ENCODE results near the gene C20orf204.

Gene C20orf204

GRCh38 chr20:64067733-64068307 is 31.8 kb downstream of the C20orf204 start:
- no peak for TF ChIP-seq CTCF (IDR thresholded peaks at IDR 0.05; ENCODE audit: low read depth, low read length)
- no peak overlapping the region for H3K4me3 ChIP-seq (ENCODE audit: low read depth, low read length)

- no peak overlapping the region for H3K4me3 ChIP-seq (ENCODE audit: low read depth, low read length)
- TF ChIP-seq CTCF (IDR thresholded peaks at IDR 0.05; ENCODE audit: low read depth, low read length) = no peak
Observed at GRCh38 chr20:64068386-64069208, 32.6 kb downstream of the C20orf204 start.

GRCh38 chr20:64069209-64069613 is 33.2 kb downstream of the C20orf204 start:
- no peak for TF ChIP-seq CTCF (IDR thresholded peaks at IDR 0.05; ENCODE audit: low read depth, low read length)
- H3K4me3 ChIP-seq (ENCODE audit: low read depth, low read length) = no peak overlapping the region

- no peak overlapping the region for H3K4me3 ChIP-seq (ENCODE audit: low read depth, low read length)
- peak; percentile 83 for TF ChIP-seq CTCF (IDR thresholded peaks at IDR 0.05; ENCODE audit: low read depth, low read length)
Observed at GRCh38 chr20:64069614-64070243, 33.7 kb downstream of the C20orf204 start.

GRCh38 chr20:64070244-64070993 is 34.4 kb downstream of the C20orf204 start:
- TF ChIP-seq CTCF (IDR thresholded peaks at IDR 0.05; ENCODE audit: low read depth, low read length) = no peak
- no peak overlapping the region for H3K4me3 ChIP-seq (ENCODE audit: low read depth, low read length)

GRCh38 chr20:64071341-64072332 is 35.7 kb downstream of the C20orf204 start:
- H3K4me3 ChIP-seq (ENCODE audit: low read depth, low read length) = no peak overlapping the region
- no peak for TF ChIP-seq CTCF (IDR thresholded peaks at IDR 0.05; ENCODE audit: low read depth, low read length)

Data from WI38 (cell line).